Activated CD8-positive, alpha-beta memory T cell treated with anti-CD3 and anti-CD28 coated beads, Interleukin-2, amount 50 U/mL, for 24 hours (primary cell): ENCODE results near the gene ANO4.

ENCODE experiments used
- DNase-seq: peaks from one replicate; pipeline ENCODE4 v3.0.0-alpha.2; 2020; ENCODE audit errors: extremely low read depth

Gene ANO4

DNA sequence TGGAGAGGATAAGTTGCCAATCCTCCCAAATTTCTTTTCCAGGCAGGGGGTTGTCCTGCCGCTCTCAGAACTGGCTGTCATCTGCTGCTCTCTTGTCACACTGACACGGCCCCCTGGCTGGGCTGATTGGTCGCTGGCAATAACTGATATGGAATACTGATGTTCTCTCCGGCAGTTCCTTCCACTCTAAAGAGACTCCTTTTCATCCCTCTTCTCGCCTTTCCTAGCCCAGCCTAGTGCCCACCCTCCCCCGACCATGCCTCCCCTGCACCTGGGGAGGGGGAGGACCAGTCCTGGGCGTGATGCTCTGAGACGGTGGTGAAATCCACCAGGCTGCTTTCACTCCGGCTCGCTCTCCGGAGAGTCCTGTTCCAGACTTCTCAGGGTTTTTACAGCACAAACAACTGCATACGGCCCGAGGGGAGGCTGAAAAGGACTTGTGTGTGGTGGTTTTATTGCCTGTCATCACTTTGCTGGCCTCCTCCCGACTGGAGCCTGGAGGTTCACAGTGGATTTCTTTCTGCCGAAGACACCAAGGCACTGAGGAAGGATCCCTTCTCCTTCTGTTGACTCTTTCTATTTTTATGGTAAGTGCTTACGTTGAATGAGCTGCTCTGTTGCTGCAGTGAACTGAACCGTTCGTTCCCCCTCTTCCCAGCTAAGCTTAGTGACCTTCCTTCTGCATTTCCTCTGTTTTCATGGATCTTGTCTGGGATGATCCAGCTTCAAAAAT, at the start of gene ANO4:
ANO4 (plus strand) TSS at position 336 of the 733 bp plus-strand sequence. CDS start 107,010 bp downstream, outside the sequence.
- DNase-seq, result no peak

- no peak for DNase-seq
Observed at GRCh38 chr12:100745378-100746071, 49.1 kb upstream of the ANO4 start.

DNA sequence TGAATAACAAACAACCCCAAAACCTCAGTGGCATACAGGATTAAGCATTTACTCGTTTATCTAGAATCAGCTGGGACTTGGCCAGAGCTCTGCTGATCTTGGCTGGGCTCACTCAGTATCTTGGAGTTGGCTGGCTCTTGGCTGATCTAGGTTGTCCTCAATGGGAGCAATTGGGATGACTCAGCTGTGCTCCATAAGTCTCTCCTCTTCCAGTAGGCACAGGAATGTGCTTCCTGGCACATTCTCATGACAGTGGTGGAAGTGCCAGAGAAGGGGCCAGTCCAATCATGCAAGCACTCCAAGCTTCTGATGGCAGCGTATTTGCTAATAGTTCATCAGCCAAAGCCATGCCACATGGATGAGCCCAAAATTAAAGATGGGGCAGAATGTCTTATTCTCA, 41.7 kb upstream of the ANO4 start:
- no peak for DNase-seq

DNA sequence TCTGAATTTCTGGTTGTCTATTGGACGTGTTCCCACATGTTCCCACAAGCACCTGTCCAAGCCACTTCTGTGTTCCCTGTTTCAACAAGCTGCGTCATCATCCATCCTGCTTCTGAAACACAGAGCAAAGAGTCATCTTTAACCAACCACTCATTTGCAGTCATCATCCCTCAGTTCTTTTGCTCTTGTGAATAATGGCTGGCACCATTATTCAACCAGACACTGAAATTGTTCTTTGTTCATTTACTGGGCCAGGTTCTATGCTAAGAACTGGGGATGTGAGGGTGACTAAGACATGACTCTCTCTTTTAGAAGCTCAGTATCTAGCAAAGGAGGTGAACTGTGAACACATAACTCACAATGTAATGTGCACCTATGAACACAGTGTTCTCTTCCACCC, 40.7 kb upstream of the ANO4 start:
- DNase-seq, result no peak

- no peak for DNase-seq
Observed at GRCh38 chr12:100755186-100755585, 39.4 kb upstream of the ANO4 start.

GRCh38 chr12:100758083-100758482, 36.5 kb upstream of the ANO4 start:
- DNase-seq, result no peak

GRCh38 chr12:100767371-100767770, 27.2 kb upstream of the ANO4 start:
- no peak for DNase-seq

DNA sequence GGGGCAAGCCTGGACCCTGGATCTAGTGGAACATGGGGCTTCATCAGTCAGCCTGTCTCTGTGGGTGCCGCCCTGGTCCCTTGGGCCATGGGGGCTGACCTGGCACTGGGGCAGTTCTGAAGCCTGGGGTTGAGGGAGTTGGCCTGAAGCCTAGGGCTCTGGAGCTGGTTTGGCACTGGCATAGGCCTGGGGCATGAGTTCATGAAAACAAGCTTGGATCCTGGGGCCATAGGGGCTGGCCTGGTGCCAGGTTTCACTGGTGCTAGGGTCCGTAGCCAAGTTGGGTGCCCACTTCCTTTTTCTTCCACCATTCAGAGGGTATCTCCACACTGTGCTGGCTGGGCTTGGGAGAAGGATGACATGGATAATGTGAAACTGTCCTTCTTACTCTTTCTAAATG, 26.6 kb upstream of the ANO4 start:
- DNase-seq, result no peak

- no peak for DNase-seq
Observed at GRCh38 chr12:100778967-100779590, 15.5 kb upstream of the ANO4 start.

- no peak for DNase-seq
Observed at GRCh38 chr12:100789146-100789545, 5.4 kb upstream of the ANO4 start.

DNA sequence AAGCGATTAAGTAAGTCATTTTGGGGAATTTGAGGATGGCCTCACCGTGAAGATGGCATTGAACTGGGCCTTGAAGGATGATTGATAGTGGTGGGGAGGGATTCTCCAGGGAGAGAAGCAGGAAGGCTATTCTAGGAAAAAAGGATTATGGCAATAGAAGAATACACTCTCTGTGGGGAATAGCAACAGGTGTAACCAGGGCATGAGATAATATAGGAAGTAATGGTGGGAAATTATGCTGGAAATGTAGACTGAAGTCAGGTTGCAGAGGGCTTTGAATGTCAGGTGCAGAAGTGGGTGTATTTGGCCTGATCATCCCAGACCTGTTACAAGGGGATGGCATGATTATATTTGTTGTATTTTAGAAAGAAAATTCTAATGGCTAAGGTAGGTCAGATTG, 4.6 kb upstream of the ANO4 start:
- no peak for DNase-seq

DNA sequence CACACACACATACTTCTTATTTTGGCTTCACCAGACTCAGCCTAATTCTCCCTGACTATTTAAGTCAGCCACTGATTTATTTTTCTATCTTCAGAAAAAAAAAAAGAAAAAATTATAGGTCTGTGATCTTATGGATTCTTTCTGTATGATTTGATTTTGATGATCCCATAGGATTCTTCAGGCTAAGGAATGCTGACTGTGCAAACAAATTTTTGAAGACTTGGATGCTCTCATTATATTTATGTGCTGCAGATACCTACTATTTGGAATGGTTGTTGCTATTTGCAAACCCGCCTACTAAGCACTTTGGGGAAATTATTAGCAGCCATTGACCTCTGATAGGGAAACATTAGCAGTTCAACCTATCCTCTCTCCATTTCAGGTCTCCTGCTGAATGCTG, 4.0 kb upstream of the ANO4 start:
- DNase-seq, result no peak

DNA sequence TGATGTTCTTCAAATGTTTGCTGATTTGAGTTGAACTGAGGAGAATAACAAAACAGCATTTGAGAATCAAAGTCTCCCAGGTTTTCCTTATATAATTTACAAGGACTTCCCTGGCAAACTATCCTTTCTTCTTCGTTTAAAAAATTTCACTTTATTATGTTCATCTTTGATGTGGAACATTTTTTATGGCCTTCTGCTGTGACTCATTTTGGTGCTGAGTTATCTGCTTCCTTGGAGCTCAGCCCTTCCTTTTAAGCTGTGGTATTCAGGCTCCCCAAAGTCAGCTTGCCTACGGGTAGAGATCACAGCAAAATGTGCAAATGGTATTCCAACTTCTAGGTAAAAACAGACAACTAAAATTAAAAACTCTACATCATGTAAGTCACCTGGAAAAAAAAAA, 1.4 kb upstream of the ANO4 start:
- DNase-seq, result no peak

- DNase-seq, result no peak
Observed at GRCh38 chr12:100795174-100795799, 711 bp downstream of the ANO4 start.

- no peak for DNase-seq
Observed at GRCh38 chr12:100795800-100796179, 1.2 kb downstream of the ANO4 start.

- no peak for DNase-seq
Observed at GRCh38 chr12:100796621-100797020, 2.0 kb downstream of the ANO4 start.

GRCh38 chr12:100797246-100797645, 2.7 kb downstream of the ANO4 start:
- no peak for DNase-seq

DNA sequence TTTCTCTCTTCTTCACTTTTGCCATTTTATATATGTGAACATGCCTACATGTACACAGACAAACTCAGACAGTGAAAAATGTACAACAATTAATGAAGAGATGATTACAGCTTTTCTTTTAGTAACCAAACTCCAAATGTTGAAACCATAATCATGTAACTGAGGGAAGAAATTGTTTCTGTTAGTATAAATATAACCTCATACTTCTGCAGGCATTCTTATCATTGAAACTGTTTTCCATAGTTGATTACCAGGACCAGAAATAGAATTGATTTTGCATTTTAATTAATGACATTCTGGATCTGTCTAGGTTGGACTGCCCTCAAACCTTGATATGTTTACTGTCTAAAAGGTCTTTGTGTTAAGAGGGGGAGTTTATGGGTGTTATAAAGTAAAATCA, 3.2 kb downstream of the ANO4 start:
- no peak for DNase-seq

GRCh38 chr12:100798286-100799160, 3.9 kb downstream of the ANO4 start:
- DNase-seq, result no peak

DNA sequence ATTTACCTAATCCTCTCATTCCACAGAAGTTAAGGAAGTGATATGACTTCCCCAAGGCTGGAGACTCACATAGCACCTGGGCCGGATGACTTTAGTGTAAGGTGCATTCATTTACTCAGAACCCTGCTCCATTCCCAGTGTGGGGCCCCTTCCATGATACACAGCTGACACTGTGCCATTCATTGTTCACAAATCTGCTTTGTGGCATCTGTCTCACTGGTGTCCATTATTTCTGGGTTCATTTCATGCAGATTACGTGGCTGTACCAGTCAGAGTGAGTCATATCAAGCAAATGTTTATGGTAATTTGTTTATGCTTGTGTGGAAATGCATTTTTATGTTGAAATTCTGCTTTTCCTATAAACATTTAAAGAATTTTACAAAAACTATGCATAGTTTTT, 5.2 kb downstream of the ANO4 start:
- DNase-seq, result no peak

DNA sequence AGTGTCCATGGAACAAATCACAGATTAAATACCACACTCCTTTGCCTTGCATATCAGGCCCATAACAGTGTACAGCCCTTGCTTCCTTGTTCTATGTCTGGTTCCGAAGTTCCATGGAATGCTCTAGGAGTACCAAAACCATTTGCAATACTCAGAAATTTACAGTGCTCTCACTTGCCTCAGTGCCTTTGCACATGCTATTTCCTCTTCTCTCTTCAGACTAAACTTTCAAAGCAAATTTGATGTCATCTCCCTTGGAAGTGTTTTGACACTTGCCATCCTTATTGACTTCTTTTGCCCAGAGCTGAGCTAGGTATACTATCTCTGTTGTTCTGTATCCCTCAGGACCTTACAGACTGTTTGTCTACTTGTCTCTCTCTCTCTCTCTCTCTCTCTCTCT, 6.1 kb downstream of the ANO4 start:
- DNase-seq, result no peak

GRCh38 chr12:100801320-100801719, 6.7 kb downstream of the ANO4 start:
- DNase-seq, result no peak
